Stimulated activated CD4-positive, alpha-beta T cell treated with anti-CD3 and anti-CD28 coated beads, Interleukin-15, amount 100 ng/mL, for 24 hours (primary cell): Measurements from ENCODE around the gene SFXN5.

Source experiments
- DNase-seq: peaks from one replicate; pipeline ENCODE4 v3.0.0-alpha.2; 2020

Gene SFXN5

DNA sequence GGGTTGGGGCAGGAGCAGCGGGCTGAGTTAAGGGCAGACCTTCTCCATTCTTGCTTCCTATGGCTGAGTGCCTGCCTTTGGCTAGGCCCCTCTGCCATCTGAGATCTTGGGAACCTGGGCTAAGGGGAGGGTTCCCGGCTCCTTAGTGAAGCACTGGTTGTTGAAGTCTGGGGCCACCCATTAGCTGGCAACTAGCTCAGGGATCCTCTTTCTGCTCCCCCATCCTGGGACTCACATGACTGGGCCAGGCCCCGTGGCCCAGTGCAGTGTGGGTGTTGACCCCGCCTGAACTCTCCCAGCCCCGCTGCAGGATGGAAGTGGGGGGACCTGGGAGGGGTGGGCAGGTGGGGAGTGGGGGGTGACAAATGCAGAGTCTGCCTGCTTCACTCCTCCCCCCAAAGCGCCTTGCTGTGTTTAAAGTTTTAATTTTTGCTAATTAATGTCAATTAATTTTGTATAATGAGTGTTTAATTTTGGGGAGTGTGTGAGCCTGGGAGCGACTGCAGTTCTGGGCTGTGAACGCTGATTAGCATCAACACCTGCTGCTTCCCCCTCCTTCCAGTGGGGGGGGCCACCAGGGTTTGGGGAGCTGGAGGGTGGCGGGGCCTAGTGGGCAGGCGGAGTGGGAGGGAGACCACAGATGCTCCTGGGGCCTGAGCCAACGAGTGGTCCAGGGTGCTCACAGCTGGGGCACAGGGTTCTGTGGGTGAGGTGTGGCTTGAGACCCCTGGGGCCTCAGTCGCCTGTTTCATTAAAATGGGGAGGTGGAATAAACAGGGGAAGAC lies 99.0 kb downstream of the SFXN5 start:
- no peak for DNase-seq

DNA sequence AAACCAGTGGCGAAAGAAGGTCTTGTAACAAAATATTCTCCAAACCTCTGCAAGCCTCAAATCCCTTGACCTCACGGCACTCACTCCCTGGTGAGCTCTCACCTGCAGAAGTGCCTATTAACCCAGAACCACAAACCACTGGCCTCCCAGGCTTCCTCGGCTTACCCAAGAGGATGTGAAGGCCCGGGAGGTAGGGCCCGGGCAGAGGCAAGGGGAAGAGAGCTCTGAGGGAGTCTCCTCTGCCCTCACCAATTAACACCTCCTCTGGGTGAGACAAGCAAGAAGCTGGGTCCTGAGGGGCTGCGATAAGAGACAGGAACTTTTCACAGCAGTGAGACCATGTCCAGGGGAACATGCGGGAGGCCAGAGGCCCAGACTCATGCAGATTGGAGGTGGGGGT lies 100.5 kb downstream of the SFXN5 start:
- DNase-seq = no peak

DNA sequence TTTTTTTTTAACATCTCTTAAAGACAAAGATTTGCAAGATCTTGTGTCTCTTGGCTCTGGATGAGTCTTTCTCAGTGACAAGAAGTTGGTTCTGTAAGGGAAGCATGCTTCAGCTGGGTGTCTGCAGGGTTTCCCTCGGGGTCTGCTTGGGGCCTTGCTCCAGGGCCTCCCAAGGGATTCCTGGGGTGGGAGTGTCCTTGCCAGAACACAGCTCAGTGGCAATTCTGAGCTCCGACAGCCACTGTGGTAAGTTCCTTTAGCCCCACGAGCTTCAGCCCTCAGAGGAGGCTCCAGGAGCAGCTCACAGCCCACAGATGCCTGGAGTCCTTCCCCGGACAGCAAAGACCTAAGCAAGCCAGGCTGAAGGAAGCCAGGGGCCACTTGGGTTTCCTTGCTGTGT lies 101.8 kb downstream of the SFXN5 start:
- DNase-seq = no peak

DNA sequence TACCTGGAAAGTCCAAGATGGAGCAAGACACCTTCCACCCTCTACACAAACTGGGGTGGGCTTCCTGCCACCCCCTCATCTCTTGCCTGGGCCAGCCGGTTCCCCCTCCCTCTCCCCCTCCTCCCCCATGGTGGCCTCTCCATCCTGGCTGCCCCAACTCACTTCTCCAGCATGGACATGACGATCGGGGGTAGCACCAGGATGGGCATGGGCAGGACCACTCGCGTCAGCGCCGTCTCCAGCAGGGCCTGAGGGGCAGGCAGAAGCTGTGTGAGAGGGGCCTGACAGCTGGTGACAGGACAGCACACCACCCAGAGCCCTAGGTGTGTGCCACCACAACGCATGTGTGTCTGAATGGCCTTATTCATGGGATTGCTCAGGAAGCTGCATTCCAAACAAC lies 103.2 kb downstream of the SFXN5 start:
- DNase-seq = no peak

DNA sequence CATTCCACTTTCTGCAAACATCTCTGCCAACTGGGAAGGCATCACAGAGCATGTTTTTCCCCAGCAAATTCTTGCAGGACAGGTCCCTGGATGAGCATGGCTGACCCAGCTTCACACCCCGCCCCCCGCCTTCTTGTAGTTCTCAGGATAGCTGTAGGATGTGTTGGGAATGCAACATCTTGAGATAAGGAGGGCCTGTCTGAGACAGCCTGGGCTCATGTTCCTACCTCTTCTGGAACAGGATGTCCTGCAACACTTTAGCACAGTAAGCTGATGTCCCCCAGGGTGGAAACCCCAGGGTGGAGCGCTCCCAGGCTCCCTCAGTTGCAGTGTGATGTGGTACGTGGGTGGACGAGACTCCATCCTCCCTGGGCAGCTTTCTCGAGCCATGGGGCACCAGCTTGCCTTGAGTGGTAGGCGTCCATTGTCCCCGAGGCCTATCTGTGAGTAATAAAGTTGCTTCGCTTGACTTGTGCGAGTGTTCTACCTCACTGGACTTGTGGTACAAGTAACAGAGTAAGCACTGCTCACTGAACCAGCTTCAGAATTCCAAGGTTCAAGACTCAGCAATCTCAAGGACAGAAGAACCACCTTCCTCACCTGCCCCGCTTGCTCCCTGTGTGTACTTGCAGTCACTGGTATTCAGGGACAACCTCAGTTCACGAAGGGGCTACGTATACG lies 105.6 kb downstream of the SFXN5 start:
- no peak for DNase-seq

DNA sequence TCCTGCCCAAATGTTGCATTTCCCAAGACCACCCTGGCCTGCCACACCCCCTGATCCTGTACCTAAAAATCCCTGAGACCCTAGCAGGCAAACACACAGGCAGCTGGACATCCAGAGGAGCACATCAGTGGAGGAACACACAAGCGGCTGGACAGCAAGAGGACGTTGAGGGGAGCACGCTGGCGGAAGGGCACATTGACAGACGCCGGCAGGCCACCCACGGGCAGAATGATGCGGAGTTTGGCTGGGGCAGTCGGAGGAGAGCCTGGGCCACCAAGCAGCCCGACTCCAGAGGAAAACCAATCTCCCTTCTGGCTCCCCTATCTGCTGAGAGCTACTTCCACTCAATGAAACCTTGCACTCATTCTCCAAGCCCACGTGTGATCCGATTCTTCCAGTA lies 106.5 kb downstream of the SFXN5 start:
- no peak for DNase-seq

DNA sequence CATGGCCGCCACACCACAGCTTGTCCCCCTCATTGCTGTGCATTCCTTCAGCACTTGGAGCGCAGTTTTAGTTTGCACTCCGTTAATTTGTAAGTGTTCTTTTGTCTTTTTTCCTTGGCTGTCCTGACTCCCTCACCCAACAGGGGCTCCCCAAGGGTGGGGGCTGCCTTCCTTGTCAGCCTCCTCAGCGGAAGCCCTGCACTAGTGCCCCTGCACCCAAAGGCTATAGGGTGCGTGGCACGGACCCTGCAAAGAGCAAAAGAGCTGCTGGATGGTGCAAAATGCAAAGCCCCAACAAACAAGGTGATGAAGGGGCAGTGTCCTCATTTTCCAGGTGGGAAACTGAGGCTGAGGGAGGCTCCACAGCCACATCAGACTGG lies 107.4 kb downstream of the SFXN5 start:
- no peak for DNase-seq

DNA sequence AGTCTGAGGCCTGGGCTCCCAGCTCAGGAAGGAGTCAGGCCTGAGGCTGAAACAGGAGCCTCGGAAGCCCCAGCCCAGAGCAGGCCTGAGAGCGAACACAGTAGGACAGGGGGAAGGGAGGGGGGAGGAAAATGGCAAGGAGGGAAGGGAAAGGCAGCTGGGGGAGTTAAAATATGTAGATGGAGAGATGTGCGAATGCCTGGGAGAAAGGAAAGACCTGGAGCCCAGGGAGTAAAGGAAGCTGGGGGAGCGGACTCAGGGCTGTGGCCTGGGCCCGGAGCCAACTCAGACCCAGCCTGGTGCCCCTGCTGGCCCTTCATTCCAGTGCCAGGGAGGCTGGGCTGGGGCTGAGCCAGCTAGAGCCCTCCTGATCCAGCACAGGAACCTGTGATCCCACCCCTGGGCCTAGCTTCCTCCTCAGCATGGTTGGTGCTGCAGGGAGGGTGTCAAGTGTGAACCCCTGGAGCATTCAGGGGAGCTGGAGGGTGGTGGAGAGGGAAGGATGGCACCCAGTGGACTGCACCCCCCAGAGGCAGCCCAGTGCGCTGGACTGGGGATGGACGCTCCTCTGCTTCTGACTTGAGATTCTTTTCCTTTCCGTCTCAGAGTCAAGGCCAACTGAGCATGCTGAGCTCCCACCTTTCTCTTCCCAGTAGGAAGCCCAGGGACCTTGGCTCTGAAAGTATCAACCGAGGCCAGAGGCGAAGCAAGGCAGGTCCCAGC lies 107.9 kb downstream of the SFXN5 start:
- no peak for DNase-seq

DNA sequence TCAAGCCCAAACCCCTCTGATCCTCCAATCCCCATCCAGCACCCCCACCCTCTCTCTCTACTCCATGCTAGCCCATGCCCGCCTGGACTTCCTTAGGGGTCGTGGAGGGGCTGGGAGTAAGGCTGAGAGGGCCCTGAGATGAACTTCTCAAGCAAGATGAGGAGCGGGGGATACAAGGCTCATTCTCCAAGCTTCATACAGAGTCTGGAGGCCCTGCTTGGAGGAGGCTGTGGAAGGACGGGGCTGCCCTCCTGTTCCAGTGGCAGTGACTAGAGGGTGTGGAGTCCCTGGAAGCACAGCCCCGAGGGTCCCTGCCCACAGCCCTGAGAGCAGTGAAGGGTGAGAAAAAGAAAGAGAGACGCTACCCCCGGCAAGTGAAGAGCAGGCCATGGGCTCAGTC lies 108.6 kb downstream of the SFXN5 start:
- no peak for DNase-seq

DNA sequence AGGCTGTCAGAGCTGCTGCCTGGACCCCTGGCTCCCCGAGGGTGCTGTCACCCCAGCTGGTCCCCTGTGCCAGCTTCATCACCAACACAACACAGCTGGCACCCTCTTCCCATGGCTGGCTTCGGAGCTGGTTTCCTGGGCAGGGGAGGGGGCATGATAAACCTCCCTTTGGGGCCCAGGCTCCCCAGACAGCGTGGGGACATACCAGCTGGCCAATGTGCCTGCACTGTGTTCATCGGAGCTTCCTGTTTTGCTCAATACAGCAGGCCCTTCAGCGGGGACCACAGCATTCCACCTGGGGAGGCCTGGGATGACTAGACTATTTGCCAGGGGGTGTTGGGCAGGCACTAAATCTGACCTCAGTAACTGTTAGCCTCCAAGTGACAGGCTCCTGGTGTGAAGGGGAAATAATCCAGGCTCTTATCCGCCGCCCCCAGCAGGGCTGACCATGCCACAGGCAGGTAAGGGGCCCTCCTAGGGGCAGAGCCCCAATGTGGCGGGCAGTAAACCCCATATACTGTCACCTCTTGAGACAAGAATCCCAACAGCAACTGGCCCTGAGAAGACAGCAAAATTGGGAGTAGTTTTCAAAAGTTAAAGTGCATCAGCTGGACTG lies 109.6 kb downstream of the SFXN5 start:
- DNase-seq = no peak

DNA sequence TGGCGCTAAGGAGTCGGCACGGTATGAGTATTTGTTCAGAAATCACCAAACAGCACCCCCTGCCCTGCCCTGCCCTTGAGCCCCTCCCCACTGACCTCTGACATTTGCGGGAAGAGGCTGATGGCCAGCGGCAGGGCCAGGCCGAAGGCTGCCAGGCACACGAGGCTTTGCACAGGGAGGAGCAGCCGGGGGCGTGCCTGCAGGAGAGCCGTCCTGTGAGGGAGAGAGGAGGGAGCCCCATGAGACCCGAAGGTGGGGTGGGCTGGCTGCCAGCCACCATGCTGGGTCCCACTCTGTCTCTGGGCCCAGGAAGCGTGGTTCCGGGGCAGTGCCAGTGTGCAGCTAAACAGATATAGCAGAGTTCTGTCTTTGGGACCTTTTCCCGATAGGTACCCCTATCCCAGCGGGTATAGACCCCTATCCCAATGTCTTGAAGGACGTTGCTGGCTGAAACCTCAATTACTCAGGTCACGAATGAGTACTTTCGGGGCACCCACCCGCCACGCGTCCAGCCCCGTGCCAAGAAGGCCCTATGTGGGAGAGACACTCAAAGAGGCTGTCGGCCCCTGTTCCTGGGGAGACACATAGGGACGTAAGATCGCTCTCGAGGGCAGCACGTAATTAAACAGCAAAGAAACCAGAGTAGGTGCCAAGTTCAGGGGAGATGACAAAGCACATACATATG lies 110.3 kb downstream of the SFXN5 start:
- DNase-seq = no peak

DNA sequence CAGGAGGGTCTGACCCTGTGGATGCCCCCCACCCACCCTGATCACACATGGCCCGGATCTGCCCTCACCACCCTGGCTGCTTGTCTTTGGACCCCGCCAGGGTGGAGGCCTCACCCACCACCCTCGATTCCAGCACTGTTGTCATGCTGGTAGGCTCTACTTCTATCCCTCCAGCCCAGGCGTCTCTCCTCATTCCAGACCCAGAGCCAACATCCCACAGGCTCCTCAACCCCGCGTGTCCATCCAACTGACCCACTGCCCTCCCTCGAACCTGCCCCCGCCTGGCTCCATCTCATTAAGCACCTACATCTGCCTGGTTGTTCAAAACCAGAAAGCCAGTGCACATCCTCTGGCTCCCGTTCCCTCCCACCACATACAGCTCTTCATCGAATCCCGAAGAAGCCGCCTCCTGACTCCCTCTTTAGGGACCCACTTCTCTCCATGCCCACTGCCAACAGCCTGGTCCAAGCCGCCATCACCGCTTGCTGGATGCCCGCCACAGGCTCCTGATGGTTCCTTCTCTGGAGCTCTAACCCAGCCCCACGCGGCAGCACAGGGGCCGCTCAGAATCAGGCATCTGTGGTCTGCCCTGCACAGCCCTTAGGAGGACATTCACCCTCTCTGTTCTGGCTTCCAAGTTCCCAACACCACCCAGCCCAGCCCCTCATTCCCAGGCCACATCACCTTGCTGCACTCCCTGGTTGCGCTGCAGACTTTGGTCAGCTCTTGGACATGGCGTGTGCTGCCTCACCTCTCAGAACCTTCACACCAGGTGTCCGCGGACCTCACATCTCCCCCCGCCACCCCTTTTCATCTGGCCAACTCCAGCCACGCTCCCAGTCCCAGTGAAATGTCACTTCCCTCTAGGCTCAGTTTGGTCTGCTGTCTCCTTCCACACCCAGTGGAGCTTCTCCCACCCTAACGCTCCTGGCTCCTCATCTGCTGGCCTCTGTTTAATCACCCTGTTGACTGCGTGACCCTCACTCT lies 111.2 kb downstream of the SFXN5 start:
- DNase-seq = no peak

DNA sequence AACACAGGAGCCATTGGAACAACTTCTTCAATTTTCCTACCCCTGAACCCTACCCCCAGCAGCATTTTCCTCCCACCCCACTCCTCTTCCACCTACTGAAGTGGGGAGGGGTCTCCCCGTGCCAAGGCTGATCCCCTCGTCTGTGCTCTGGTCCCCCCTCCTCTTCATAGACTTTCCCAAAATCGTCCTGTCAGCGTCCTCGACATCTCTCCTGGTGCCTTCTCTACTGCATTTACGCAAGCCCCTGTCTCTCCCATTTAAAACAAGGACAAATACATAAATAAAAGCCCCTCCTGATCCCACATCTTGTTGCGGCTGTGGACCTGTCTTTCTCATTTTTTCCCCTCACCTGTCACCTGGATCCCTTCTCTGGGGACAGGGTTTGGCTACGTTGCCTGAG lies 112.0 kb downstream of the SFXN5 start:
- no peak for DNase-seq

DNA sequence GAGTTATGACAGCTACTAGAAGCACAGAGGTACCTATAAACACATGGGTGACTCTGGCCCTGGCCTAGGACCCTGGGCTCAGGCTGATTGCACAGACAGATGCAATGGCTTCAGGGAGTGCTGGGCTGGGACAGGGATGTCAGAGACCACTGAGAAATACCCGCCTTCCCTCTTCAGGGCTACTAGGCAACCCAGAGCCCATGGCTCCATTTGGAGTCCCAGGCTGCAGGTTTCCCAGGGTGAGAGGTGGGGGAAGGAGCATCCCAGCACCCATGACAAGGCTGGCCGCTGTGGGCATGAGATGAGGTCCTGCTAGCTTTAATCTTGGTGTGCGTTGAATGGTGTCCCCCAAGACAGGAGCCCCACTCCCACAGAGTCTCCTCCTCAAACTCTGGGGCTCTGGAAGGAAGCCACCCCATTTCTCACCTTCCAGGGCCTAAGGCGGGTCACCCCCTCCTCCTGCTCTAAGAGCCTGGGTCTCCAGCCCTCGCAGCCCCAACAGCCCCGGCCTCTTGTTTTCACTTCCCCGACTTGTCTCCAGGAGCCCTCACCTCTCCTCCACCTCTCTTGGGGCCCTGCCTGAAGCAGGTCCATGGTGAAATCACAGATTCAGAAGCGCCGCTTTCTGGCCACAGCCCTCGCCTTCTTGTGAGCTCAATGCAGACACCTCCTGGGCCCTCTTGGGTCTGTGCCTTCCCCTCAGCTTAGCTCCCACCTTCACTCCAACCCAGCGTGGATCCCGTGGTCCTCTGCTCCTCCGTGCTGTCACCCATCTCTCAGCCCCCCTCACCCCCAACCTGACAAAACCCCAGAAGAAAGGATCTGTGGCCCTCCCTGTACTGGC lies 112.7 kb downstream of the SFXN5 start:
- no peak for DNase-seq

DNA sequence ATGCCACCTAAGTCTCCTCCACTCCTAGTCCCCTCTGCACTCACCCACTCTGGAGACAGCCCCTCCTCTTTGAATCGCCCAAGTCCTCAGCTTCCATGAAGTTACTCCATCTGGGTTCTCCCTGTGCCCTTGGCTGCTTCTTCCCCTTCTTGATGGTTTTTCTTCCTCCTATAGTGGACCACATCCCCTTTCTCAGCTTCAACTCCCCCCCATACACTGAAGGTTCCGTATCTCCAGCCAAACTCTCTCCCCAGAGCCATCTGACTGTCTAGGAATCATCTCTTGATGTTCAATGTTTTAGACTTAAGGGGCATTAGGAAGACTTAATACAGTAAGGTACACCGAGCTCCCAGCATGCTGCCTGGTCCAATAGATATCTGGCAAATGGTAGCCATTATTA lies 114.6 kb downstream of the SFXN5 start:
- DNase-seq = no peak

DNA sequence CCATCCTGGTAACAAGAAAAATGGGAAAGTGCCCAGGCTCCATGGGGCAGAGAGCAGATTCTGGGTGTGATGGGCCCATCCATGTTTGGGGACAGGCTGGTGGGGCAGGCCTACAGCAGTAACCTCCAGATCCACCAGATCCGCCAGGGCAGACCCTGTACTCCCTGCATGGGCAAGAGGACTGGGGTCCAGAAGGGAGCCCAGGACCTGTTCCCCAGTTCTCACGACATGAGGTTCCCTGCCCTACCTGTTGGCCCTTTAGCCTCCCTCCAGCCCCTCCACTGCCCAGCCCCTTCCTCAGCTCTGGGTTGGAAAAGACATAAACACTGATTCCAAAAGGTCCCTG lies 115.5 kb downstream of the SFXN5 start:
- DNase-seq = no peak

DNA sequence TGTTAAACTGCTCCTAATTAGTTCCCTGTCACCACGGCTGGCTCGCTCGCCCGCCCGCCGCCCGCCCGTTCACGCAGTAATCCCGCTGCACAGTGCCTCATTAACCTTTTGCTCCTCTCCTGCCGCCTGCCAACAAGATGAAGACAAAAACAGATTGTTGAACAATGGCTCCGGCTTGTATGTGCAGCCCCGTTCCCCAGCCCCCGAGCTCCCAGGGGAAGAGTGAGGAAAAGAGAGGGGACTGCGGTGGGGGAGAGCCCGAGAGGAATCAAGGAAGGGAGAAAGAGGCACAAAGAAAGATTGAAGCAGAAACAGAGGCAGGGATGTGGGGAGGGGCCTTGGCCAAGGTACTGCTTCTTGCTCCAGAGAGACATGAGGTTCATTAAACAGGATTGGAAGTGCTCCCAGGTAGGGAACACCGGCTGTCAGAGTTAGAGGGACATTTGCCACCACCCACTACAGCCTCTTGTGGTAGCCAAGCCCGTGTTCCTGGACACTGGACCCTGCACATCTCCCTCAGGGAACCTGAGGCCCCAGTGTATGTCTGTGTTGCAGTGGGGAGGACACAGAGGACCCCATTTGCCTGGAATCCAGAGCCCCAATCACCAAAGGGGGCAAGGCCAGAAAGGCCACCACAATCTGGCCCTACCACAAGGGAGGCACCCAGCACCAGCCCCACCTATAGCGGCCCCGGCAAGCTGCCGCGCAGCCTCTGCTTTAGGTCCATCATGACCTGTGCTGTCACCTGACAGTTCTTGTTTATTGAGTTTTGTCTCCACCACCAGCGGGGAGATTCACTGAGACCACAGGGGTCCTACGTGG lies 116.1 kb downstream of the SFXN5 start:
- no peak for DNase-seq

DNA sequence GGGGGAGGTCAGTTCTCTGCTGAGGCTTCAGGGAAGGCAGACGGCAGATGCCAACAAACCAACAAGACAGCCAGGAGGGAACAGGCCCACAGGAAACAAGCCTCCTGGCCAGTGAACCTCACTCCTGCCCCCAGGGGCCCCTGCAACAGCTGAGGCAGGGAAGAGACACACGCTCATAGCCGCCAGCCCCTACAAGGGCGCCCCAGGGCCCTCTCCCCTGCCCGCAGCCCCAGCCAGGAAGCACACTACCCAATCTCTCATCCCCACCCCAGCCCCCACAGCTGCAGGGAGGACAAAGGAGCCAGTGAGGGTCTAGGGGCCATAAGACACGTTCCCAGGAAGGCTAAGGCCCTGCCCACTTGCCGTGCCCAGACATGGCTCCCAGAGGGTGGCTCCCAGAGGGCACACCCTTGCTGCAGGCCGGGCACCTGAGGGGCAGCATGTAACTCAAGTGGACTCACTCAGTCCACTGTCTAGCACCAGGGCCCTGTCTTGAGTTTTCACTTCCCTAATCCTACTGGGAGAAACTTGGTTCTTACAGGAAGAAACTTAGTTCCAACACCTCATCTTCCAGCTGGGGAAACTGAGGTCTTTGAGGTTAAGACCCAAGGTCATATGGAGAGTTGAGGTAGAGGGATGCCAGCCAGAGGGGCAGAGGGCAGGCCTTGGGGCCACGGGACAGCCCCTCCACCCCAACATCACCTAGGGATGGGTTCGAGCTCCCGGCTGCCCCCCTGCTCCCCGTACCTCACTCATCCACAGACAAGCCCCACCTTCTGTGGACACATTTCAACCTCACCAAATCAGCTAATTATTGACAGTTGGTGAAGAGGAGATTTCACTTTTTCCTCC lies 116.9 kb downstream of the SFXN5 start:
- DNase-seq = no peak

DNA sequence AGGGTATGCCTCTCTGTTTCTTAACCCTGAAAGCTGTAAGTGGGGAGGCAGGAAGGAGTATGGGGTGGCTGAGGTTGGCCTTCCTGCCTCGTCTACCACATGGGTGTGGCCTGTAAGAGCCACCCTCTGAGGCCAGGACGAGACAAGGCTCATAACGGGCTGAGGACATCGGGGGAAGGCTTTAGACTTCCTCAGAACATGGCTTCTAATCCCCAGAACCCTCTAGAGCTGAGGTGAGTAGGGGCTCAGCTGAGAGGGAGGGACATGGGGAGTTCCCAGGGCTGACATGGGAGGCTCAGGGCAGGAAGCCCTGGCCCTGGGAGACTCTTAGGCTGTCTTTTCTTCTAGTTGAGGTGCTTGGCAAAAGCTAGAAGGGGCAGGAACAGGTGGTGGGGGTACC lies 117.5 kb downstream of the SFXN5 start:
- DNase-seq = peak; percentile 9
